Endometrial microvascular endothelial cells (primary cell): ENCODE measurements around the gene KPNA4. TPM values are rescaled to one million over a fixed set of nuclear protein-coding genes. Genes with fewer than 3 reads are reported as not detected.
"Not testable (repeated sequence)": the region's sequence is repeated elsewhere in the genome, so short reads cannot be mapped to it uniquely, and the experiment has no call there.

Source experiments
- in situ Hi-C: cut with HindIII; loops from 2 replicates; pipeline ENCODE4 v1.10.0; 2017; ENCODE audit warnings: low sequenced_read_pairs, low pct_unique_long_range_greater_than_20kb; ENCODE audit errors: inconsistent ontology term
- total RNA-seq: library from RNA; depleted of rRNA; stranded (reverse); fragments of >200 nt; gene quantifications from one replicate; pipeline ENCODE4 v1.2.3, GENCODE V29; 2015; ENCODE audit errors: inconsistent ontology term

The KPNA4 gene
- total RNA-seq, 1 donor from 2014 or later, result 50.3 TPM

- in situ Hi-C loops, result no loop called here
Observed at GRCh38 chr3:160575589-160575988, 10.2 kb upstream of the KPNA4 start.

GRCh38 chr3:160574636-160575035 lies 9.3 kb upstream of the KPNA4 start:
- in situ Hi-C loops, result no loop called here

DNA sequence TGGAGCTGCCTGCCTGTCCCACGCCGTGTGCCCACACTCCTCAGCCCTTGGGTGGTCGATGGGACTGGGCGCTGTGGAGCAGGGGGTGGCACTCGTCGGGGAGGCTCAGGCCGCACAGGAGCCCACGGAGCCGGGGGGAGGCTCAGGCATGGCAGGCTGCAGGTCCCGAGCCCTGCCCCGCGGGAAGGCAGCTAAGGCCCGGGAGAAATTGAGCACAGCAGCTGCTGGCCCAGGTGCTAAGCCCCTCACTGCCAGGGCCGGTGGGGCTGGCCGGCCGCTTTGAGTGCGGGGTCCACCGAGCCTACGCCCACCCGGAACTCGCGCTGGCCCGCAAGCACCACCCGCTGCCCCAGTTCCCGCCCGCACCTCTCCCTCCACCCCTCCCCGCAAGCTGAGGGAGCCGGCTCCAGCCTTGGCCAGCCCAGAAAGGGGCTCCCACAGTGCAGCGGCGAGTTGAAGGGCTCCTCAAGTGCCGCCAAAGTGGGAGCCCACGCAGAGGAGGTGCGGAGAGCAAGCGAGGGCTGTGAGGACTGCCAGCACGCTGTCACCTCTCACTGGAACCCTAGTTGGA lies 8.7 kb upstream of the KPNA4 start:
- in situ Hi-C loops, result not testable (repeated sequence)

GRCh38 chr3:160569894-160570652 lies 4.7 kb upstream of the KPNA4 start:
- in situ Hi-C loops, result no loop called here

DNA sequence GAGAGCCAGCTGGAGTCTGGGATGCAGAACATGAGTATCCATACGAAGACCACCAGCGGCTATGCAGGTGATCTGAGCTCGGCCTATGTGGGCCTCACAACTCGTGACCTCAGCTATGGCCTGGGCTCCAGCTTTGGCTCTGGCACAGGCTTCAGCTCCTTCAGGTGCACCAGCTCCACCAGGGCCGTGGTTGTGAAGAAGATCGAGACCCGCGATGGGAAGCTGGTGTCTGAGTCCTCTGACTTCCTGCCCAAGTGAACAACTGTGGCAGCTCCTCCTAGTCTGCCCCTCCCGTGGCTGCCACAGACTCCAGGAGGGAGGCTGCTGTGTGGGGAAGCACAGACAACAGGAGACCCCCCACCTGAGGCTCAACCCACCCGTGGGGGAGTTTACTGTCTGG lies 3.6 kb upstream of the KPNA4 start:
- in situ Hi-C loops, result no loop called here

GRCh38 chr3:160567774-160568173 lies 2.4 kb upstream of the KPNA4 start:
- in situ Hi-C loops, result no loop called here

DNA sequence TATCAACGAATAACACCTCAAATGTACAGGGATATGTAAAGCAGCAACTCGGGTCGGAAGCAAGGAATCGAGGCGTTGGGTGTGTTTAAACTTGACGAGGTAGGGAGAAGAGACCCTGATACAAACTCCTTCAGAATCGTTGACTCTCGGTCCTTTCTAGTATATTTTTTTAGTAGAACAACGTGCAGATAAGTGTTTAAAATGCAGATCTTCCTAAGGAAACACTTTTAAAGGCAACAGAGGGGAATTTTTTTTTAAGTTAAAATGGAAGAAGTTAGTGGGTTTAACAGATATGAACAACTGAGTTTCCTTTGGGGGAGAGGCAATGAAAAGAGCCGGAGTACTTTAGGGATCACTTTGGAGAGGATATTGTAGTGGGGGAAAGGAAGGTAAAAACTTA lies 1.1 kb upstream of the KPNA4 start:
- in situ Hi-C loops, result no loop called here

GRCh38 chr3:160564949-160565441 lies 376 bp downstream of the KPNA4 start:
- in situ Hi-C loops, result no loop called here

DNA sequence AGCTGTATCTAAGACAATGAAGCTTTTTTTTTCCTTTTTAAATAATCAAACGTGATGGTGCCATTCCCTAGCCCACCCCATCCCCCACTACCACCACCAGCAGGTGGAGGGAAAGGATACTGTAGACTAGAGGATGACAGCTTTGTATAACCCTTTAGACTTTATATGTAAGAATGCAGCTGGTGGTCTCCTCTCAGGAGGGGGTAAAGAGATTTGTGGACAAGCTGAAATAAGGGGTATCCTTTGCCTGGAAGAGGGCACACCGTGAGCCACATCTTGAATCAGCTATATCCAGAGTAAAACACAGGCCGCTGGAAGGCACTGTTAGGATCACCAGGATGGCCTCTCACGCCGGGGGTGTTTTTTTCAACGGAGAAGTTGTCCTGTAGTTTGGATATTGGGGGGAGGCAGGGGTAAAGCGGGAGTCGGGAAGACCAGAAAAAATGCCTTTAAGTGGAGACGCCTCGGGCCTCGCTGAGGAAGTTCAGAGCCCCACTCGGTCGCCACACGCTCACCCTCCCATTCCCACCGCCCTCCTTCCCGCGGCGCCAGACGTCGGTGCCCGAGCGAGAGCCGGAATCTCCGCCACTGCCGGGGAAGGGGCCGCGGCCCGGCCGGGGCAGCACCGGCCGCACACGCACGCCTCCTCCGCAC lies 986 bp downstream of the KPNA4 start:
- in situ Hi-C loops, result no loop called here

GRCh38 chr3:160562952-160563351 lies 2.4 kb downstream of the KPNA4 start:
- in situ Hi-C loops, result no loop called here

DNA sequence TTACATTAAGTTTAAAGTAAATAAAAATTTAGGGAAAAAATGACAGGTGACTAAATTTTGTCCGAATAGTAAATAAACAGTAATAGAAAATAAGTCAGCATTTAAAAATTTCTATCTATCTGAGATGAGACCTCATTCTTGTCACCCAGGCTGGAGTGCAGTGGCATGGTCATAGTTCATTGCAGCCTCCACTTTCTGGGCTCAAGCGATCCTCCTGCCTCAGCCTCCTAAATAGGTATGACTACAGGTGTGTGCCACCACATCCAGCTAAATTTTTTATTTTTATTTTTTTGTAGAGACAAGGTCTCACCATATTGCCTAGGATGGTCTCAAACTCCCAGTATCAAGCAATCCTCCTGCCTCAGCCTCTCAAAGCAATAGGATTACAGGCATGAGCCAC lies 7.8 kb downstream of the KPNA4 start:
- in situ Hi-C loops, result no loop called here

GRCh38 chr3:160556141-160556540 lies 9.2 kb downstream of the KPNA4 start:
- in situ Hi-C loops, result no loop called here

DNA sequence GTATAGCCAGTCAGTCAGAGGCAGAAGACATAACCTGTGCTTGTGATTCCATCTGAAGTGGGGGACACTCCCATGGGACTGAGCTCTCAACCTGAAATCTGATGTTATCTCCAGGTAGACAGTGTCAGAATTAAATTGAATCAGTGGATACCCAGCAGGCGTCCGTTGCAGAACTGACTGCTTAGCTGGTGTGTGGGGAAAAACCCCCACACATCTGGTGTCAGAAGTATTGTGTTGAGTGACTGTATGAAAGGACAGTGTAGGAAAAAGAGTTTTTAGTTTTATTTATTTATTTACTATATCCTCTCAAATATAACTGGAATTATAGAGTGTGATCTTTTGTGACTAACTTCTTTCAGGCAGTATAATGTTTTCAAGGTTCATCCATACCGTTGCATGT lies 10.4 kb downstream of the KPNA4 start:
- in situ Hi-C loops, result no loop called here

DNA sequence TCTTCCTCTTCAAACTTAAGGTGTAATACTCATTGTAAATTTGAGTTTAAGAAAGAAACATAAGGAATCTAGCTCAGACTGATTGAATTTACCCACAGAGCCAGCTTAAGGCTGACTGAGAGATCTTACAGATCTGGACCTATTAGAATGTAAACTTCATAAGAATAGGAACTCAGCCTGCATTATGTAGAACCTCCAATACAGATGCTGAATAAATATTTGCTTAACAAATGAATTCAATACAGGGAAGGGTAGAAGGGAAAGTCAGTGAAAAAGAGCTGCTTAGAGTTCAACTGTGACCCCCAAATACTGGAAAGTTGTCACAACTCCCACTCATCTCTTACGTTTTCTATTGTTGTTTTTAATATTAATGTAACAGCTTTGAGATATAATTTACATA lies 11.5 kb downstream of the KPNA4 start:
- in situ Hi-C loops, result no loop called here

- in situ Hi-C loops, result no loop called here
Observed at GRCh38 chr3:160546727-160547126, 18.6 kb downstream of the KPNA4 start.

- in situ Hi-C loops, result no loop called here
Observed at GRCh38 chr3:160545504-160545871, 19.9 kb downstream of the KPNA4 start.

DNA sequence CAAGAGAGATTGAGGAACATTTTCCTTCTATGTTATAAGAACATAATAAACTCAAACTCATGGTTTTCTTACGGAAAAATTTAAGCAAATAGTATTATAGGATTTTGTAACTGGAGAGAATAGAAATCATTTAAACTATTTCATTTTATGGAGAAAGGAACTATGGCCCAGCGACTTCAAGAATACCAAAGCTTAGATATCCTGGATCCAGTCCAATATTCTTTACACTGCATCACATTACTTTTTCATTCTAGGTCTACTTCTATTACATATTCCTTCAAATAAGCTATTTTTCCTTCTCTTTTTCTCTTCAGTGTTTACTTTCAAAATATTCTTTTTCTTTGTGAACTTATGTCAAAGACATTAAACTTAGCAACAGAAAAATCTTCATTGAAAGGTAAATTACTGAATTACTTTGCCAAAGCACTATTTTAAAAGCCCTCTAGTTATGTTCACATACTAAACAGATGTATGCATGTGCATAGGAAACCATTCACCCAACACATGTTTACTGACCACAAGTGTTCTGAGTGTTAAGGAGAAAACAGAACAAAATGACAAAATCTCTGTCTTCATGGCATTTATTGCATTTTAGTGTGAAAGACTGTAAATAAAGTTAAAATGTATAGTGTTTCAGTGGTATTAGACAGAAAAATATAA lies 20.4 kb downstream of the KPNA4 start:
- in situ Hi-C loops, result no loop called here

GRCh38 chr3:160540551-160540950 lies 24.8 kb downstream of the KPNA4 start:
- in situ Hi-C loops, result no loop called here

GRCh38 chr3:160538895-160539294 lies 26.5 kb downstream of the KPNA4 start:
- in situ Hi-C loops, result no loop called here

- in situ Hi-C loops, result no loop called here
Observed at GRCh38 chr3:160537729-160538128, 27.6 kb downstream of the KPNA4 start.
